Measurements from ENCODE around the gene CCDC15. TPM values are rescaled to one million over a fixed set of nuclear protein-coding genes. Genes with fewer than 3 reads are reported as not detected.

The CCDC15 gene
- total and polyA plus RNA-seq, 2 experiments from 2014 or later = 2.9 to 3.3 TPM

- Mint-ChIP-seq H3K36me3 (ENCODE audit: low read depth) (no peaks in the 10 kb centered on the region; the same call in 2 of the 3 replicates), H3K4me3 (no peak overlapping the region), H3K27me3 (ENCODE audit: insufficient read depth, low read depth, poor library complexity) (peaks cover 7% of the 10 kb centered on the region), H3K9me3 (no peaks in the 10 kb centered on the region), H3K27ac (no peak overlapping the region), H3K4me1 (no peaks in the 10 kb centered on the region; the same call in 1 of the 3 replicates)
- H3K4me1 ChIP-seq (ENCODE audit: insufficient read depth) = no peaks in the 10 kb centered on the region
- H3K9me2 ChIP-seq (ENCODE audit: insufficient read depth) = no peaks in the 10 kb centered on the region
- H3K27me3 ChIP-seq (ENCODE audit: insufficient read depth) = no peaks in the 10 kb centered on the region
- no peaks in the 10 kb centered on the region for H3K36me3 ChIP-seq (ENCODE audit: insufficient read depth)
- H3F3A ChIP-seq (replicated peaks; ENCODE audit: low read depth) = no peaks in the 10 kb centered on the region
- H4K20me1 ChIP-seq (replicated peaks; ENCODE audit: insufficient read depth) = no peaks in the 10 kb centered on the region
- H3K27ac ChIP-seq (ENCODE audit: low read depth) = no peak overlapping the region
- no peak overlapping the region for H3K4me3 ChIP-seq
- no peaks in the 10 kb centered on the region for H3K79me2 ChIP-seq (replicated peaks; ENCODE audit: insufficient read depth)
- H2AFZ ChIP-seq = no peak overlapping the region
- DNase-seq (ENCODE audit: low spot score) (no peak), ATAC-seq (no peak)
- H3K4me2 ChIP-seq = no peak overlapping the region
- no peak for TF ChIP-seq POLR2AphosphoS5 (IDR thresholded peaks at IDR 0.05; ENCODE audit: low read depth)
- TF ChIP-seq REST (IDR thresholded peaks at IDR 0.05; ENCODE audit: unreplicated experiment) = no peak
- TF ChIP-seq ETS1 (IDR thresholded peaks at IDR 0.05) = no peak
- TF ChIP-seq JUNB (IDR thresholded peaks at IDR 0.05; ENCODE audit: unreplicated experiment) = no peak
- no peak for TF ChIP-seq NANOG (IDR thresholded peaks at IDR 0.05; ENCODE audit: borderline replicate concordance)
- no peak for TF ChIP-seq STAT1 (IDR thresholded peaks at IDR 0.05; ENCODE audit: unreplicated experiment)
- no peak for TF ChIP-seq ZNF331 (CRISPR knock-in tag; IDR thresholded peaks at IDR 0.05; ENCODE audit: low read depth)
- no peak for TF ChIP-seq EZH2 (IDR thresholded peaks at IDR 0.05; ENCODE audit: low read depth, unreplicated experiment)
- no peak for TF ChIP-seq ZNF462 (CRISPR knock-in tag; IDR thresholded peaks at IDR 0.05)
- TF ChIP-seq CREB1 (CRISPR knock-in tag; IDR thresholded peaks at IDR 0.05; ENCODE audit: low read depth) = no peak
- no peak for TF ChIP-seq CTCF (conservative IDR thresholded peaks at IDR 0.05; ENCODE audit: low read depth in 2 of 2)
- no peak for TF ChIP-seq EZH2phosphoT487 (IDR thresholded peaks at IDR 0.05; ENCODE audit: unreplicated experiment)
Measured at GRCh38 chr11:125084057-125084416, 130.0 kb downstream of the CCDC15 start.
